Measurements from ENCODE around the gene SLC45A1.

Gene SLC45A1

DNA sequence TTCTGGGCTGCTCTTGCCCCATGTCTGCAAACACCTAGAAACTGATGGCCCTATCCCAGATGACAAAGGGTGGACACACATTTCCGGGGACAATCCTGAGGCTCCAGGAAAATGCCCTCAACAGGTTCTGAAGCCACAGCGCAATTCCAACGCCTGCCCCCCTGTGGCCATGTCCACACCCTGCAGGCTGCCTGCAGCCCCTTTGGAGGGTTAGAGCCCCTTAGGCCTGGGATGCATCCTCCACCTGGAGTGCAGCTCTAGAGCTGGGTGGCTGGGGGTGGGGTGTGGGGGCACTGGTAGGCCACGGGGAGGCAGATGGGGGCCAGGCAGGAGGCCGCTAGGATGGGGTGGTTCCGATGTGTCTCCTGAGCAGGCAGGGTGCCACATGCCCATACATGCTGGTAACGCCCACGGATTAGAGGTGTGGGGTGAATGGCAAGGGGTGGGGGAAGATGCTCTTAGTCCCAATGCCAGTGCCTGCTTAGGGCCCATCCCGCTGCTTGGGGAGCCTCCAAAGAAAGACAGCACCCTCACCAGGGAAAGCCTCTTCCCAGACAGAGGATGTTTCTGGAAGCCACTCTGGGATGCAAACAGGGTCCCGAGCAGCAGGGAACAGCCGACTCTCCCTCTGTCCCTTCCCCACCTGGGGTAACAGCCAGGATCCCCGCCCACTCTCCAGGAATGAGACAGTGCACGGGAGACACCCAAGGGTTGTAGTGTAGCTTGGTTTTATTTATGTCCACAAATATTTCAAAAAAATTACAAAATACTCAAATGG lies 34.0 kb downstream of the SLC45A1 start:
- no peak for FAIRE-seq
- DNase-seq (ENCODE audit: insufficient read length, low spot score): no peak

GRCh38 chr1:8352471-8352845 lies 34.5 kb downstream of the SLC45A1 start:
- FAIRE-seq: no peak

DNA sequence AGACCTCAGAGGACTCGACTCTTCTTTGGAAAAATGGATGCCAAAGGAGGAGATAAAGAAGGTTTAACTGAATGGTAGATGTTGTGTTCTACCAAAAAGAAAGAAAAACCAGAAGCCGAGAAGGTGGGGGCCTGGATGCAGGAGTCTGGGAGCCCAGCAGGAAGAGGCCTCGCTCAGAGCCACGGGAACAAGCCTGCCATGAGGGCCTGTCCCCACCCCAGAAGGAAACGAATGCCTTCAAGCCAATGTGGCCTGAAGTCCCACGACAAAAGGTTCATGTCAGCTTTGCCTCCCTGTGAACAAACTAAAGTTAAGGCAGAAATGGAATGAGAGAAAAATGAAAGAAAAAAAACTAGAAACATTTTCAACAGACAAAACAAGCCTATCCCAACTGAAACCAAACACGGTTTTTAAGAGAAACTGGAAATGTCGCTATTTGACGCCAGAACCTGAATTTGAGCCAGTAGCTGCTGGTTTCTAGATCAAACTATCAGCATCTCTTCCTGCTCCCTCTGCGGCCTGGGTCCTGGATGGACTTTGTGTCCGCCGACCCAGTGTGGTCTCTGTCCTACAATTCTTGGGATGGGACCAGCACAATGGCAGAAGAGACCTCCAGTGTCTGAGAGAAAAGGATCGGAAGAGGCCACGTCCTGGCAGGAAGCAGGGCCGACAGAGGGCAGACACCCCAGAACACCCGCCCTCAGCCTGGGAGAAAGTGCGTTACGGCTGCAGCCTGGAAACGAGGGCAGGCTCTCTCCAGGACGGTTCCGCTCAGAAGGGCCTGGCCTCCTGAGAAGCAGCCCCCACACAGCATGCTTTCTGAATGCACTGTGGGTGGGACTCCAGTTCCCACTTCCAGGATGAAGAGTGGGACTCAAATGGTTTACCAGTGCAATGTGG lies 35.2 kb downstream of the SLC45A1 start:
- DNase-seq (ENCODE audit: insufficient read length, low spot score): no peak

More at GRCh38 chr1:8352471-8352845, 34.5 kb downstream of the SLC45A1 start:
- no peak for DNase-seq (ENCODE audit: insufficient read length, low spot score)

DNA sequence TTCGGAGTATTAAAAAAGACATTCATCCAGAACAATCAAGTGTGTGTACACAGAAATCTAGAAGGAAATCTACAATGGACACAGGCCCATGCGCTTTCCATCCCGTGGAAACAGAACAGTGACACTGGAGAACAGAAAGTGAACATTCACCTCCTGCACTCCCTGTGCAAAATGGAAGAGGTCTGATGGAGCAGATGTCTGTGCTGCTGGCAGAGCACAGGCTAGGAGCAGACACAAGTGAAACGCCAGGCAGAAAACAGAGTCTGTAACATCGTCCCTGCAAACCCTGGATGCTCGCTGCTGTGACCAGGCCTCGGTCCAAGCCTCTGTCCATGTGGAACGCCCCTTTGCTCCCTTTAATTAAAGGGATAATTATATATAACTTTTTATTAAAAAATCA lies 36.1 kb downstream of the SLC45A1 start:
- DNase-seq (ENCODE audit: insufficient read length, low spot score) (no peak), FAIRE-seq (no peak)

More for the DNA sequence above, 35.2 kb downstream of the SLC45A1 start:
- FAIRE-seq: no peak

GRCh38 chr1:8355439-8356255 lies 37.7 kb downstream of the SLC45A1 start:
- no peak for DNase-seq (ENCODE audit: insufficient read length, low spot score)
- FAIRE-seq: no peak

- no peak for FAIRE-seq
These were observed 38.6 kb downstream of the SLC45A1 start for GRCh38 chr1:8356256-8357209.

DNA sequence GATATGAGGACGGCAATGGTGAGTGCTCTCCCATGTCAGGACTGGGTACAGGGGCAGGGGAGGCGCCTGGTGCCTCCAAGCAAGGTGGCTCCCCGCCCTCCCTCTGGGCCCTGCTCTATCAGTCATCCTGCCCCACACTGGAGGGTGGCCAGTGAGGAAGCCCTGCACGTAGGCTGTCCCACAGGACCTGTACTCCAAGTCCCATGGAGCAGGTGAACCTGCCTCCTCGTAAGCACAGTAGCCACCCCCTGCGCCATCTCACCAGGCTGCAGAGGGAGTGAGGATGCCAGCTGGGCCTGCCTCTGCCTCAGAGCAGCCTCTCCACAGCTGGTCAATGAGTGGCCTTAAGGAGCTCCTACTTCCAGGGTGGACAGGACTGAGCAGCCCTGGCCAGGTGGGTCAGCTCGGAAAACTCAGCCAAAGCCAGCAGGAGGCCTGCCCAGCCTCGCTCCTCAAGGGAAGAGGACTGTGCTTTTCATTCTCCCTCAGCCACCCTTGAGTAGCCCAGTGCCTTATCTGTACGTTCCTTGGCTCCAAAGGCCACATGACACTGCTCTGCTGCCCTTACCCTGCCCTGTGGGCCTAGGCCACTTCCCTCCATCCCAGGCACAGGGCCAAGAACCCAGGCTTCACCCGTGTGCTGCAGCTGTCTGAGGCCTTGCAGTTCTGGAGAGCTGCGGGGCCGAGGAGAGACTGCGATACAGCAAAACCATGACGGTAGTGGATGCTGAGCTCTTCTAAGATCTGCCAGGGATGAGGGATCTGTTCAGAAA lies 39.6 kb downstream of the SLC45A1 start:
- FAIRE-seq: no peak
- no peak for DNase-seq (ENCODE audit: insufficient read length, low spot score)

More at GRCh38 chr1:8356256-8357209, 38.6 kb downstream of the SLC45A1 start:
- no peak for DNase-seq (ENCODE audit: insufficient read length, low spot score)

- FAIRE-seq (no peak), DNase-seq (ENCODE audit: insufficient read length, low spot score) (no peak)
These were observed 40.5 kb downstream of the SLC45A1 start for GRCh38 chr1:8358241-8358896.

DNA sequence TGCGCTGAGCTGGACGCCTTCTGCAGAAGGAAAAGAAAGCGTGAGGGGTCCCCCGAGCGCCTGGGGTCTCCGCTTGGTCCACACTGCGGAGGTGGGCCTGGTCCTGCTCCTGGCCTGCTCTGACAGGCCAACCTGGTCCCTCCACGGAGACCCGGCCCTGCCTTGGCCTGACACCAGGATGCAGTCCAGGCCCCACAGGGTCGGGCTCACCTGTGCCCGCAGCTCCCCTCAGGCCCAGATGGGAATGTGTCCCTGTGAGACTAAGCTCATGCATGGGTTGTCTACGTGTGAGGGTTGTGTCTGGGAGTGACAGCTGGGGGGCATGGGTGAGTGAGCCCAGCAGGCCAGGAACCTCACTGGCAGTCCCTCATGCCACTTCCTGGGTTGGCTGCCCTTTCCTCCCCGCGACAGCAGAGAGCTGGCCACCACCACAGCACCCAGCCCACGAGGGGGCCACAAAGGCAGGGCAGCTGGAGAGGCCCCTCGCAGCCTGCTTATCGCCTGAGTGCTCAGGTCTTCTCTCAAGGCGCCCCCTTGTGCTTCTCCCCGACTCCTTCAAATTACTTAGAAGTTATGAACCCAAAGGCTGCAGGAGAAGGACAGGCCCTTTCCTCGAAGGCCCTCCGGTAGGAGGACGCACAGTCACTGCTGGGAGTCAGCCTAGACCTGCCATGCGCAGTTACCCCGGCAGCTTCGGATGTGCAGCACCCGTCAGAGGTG lies 41.1 kb downstream of the SLC45A1 start:
- DNase-seq (ENCODE audit: insufficient read length, low spot score) (no peak), FAIRE-seq (no peak)

GRCh38 chr1:8359617-8360481 lies 41.9 kb downstream of the SLC45A1 start:
- FAIRE-seq: no peak
- DNase-seq (ENCODE audit: insufficient read length, low spot score): no peak

DNA sequence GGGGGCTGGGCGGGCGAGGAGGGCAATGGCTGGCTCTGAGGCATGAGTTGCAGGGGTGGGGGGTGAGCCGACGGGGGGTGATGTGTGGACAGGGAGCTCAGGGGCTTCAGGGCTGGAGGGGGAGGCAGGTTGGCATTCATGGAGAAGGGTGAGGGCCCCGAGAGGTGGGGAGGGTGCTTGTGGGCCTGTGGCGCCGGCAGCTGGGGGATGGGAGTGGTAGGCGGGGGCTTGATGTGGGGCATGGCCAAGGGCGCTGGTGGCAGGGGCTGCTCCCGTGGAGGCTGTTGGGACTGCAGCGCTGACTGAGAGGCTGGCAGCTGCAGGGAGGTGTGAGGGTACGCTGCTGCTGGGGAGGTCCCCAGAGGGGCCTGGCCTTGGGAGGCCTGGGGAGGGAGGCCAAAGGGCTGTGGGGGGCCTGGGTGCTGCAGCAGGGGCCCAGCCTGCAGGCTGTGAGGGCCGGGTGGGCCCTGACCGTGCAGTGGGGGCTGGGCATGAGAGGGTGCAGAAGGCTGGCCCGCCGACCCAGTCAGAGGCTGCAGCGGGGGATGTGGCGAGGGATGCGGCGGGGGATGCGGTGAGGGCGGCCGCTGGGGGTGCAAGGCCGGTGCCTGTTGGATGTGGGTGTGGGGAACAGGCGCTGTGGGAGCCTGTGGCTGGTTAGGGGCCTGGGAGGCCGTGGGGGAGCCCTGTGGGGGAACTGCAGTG lies 42.7 kb downstream of the SLC45A1 start:
- FAIRE-seq: no peak
- DNase-seq (ENCODE audit: insufficient read length, low spot score): no peak

DNA sequence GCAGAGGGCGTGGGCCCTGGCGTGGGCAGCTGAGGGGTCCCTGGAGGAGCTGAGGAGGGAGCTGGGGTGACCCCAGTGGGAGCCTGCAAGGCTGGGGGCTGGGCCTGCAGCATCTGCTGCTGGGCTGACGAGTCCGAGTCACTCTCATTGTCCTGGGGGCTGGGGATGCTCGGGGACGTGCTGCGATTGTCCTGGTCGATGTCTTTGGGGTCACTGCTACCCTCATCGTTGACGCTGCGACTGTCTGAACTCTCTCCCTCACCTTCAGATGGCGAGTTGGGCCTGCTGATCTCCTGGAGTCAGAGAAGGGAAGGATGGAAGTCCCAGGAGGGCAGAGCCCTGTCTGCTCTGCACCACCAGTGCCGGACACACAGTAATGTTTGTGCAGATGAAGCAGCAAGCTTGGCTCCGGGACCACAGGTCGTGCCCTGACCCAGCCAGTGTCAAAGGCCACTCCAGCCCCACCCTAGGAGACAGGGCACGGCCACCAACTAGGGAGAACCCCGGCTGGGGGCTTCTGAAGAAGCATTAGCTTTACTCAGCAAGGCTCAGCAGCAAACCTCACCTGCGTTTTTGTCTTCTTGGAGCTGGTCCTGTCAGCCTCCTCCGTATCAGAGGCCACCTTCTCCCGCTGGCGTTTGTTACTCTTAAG lies 43.4 kb downstream of the SLC45A1 start:
- no peak for DNase-seq (ENCODE audit: insufficient read length, low spot score)
- FAIRE-seq: no peak

- DNase-seq (ENCODE audit: insufficient read length, low spot score) (no peak), FAIRE-seq (no peak)
These were observed 44.8 kb downstream of the SLC45A1 start for GRCh38 chr1:8362701-8363101.

DNA sequence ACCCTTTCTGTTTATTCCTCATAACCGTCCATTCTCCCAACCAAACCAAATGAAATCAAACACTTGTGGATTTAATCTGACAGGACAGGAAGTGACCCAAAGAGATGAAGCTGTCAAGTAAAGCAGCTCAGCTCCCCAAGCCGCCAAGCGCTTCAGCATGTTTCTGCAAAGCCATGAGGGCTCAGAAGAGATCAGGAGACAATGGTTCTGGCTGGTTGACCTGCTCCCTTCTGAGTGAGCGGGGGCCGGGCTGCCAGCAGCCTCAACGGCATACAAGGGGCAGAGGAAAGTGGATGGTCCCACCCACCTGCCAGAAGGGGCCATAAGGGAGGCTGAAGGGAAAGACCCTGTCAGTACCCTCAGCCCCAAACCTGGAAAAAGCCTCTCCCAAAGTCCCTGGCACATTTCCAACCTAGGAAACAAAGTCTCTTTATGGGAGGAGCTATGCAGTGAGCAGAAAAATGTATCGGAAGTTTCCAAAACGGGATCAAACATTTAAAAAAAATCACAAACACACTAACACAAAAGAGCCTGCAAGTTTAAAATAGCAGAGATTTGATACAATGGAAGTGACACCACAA lies 45.4 kb downstream of the SLC45A1 start:
- FAIRE-seq: no peak
- DNase-seq (ENCODE audit: insufficient read length, low spot score): no peak

GRCh38 chr1:8363767-8364301 lies 45.9 kb downstream of the SLC45A1 start:
- FAIRE-seq (no peak), DNase-seq (ENCODE audit: insufficient read length, low spot score) (no peak)

Data from GM19239 (cell line).